Anterior cingulate cortex (tissue), 58 donors: ENCODE results near the gene TRPV2.
"Not testable (repeated sequence)": the region's sequence is repeated elsewhere in the genome, so short reads cannot be mapped to it uniquely, and the experiment has no call there.

ENCODE experiments used
- DNase-seq, 58 donors: peaks; one replicate each; lab custom pipeline; 2025; lab: John Stamatoyannopoulos, UW

TRPV2 gene, protein sequence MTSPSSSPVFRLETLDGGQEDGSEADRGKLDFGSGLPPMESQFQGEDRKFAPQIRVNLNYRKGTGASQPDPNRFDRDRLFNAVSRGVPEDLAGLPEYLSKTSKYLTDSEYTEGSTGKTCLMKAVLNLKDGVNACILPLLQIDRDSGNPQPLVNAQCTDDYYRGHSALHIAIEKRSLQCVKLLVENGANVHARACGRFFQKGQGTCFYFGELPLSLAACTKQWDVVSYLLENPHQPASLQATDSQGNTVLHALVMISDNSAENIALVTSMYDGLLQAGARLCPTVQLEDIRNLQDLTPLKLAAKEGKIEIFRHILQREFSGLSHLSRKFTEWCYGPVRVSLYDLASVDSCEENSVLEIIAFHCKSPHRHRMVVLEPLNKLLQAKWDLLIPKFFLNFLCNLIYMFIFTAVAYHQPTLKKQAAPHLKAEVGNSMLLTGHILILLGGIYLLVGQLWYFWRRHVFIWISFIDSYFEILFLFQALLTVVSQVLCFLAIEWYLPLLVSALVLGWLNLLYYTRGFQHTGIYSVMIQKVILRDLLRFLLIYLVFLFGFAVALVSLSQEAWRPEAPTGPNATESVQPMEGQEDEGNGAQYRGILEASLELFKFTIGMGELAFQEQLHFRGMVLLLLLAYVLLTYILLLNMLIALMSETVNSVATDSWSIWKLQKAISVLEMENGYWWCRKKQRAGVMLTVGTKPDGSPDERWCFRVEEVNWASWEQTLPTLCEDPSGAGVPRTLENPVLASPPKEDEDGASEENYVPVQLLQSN

GRCh38 chr17:16415031-16415924 lies at the start of gene TRPV2:
TSS of gene TRPV2 (plus strand) at chr17:16415571. CDS start at chr17:16417669, 2,098 bp downstream.
- peak in 1 of 58 donors; percentile 44 for DNase-seq

- no peak for DNase-seq
These were observed 43.6 kb upstream of the TRPV2 start for GRCh38 chr17:16371742-16372141.

DNA sequence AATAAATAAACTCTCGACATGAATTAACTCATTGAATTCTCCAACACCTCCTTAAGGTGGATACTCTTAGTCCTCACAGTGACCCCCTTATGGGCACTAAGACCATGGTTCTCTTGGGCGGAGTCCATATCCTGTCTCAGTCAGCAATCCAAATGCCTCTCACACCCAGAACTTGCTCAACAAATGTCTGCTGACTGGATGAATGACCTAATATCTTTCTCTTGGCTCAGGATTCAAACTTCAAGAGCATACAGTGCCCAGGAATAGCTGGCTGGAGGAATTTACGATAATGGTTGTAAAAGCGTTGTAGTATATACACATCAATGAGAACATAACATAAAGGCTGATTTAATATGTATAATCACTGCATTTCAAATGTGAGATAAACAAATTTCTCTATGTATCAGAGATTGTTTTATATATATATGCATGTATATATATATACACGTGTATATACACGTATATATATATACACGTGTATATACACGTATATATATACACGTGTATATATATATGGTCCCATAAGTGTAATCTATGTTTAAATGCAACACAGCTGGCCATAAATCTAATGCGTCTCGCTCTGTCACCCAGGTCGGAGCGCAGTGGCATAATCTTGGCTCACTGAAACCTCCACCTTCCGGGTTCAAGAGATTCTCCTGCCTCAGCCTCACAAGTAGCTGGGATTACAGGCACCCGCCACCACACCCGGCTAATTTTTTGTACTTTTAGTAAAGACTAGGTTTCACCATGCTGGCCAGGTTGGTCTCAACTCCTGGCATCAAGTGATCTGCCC lies 41.0 kb upstream of the TRPV2 start:
- no peak for DNase-seq

GRCh38 chr17:16377941-16378341 lies 37.4 kb upstream of the TRPV2 start:
- peak in 6 of 58 donors; percentile 19 to 81 (median 31) for DNase-seq

DNA sequence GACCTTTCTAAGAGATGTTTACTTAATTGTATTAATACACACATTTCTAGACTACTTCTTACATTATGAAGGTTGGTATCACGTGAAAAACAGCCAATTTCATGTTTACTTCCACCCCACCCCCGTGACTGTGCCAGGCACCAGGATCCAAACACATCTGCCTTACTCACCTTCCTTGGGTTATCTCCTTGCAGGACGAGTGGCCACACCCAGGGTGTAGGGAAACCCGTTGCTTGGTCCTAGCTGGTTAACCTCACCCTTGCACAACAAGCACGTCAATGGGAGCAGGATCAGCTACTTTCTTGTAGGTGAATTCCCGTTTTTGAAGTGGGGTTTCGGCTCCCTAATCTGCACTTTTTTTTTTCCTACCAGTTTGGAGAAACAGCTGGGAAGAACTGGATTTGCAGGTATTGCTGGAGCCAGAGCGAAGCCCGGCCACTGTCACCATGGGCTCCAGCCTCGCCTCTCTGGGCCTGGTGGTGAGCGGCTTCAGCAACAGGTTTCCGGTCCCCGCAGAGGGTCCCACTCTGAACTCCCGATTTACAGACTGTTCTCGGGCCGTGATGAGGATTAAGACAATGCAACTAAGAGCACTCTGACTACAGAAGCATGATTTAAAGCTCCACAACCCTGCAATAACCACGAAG lies 36.6 kb upstream of the TRPV2 start:
- DNase-seq: peak in 1 of 58 donors; percentile 36

- no peak for DNase-seq
These were observed 35.7 kb upstream of the TRPV2 start for GRCh38 chr17:16379654-16380053.

DNA sequence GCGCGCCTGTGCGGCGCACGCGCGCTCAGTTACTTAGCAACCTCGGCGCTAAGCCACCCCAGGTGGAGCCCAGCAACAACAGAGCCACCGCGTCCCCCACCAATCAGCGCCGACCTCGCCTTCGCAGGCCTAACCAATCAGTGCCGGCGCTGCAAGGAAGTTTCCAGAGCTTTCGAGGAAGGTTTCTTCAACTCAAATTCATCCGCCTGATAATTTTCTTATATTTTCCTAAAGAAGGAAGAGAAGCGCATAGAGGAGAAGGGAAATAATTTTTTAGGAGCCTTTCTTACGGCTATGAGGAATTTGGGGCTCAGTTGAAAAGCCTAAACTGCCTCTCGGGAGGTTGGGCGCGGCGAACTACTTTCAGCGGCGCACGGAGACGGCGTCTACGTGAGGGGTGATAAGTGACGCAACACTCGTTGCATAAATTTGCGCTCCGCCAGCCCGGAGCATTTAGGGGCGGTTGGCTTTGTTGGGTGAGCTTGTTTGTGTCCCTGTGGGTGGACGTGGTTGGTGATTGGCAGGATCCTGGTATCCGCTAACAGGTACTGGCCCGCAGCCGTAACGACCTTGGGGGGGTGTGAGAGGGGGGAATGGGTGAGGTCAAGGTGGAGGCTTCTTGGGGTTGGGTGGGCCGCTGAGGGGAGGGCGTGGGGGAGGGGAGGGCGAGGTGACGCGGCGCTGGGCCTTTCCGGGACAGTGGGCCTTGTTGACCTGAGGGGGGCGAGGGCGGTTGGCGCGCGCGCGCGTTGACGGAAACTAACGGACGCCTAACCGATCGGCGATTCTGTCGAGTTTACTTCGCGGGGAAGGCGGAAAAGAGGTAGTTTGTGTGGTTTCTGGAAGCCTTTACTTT lies 34.5 kb upstream of the TRPV2 start, which contains the start of gene UBB:
TSS of gene UBB (plus strand) at position 452 of the 856 bp plus-strand sequence. CDS start 817 bp downstream, outside the sequence.
- peak; percentile 47 to 96 (median 91) for DNase-seq

DNA sequence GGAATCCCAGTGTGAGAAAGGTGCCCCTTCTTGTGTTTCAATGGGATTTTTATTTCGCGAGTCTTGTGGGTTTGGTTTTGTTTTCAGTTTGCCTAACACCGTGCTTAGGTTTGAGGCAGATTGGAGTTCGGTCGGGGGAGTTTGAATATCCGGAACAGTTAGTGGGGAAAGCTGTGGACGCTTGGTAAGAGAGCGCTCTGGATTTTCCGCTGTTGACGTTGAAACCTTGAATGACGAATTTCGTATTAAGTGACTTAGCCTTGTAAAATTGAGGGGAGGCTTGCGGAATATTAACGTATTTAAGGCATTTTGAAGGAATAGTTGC lies 33.9 kb upstream of the TRPV2 start:
- no peak for DNase-seq

DNA sequence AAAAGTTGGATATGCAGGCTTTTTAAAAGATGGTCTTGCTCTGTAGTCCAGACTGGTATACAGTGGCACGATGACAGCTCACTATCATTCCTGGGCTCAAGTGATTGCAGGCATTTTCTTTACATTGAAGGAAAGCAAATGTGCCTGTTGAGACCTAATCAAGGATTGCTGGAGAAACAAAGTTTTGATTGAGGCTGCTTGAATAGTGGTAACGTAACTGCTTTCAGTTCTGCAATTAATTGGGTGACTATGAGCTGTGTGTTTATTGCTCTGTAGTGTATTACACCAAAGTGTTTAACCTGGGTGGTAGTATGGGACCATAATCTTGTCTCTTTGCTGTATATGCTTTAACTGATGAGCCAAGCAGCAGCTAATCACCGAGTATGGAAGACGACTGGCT lies 32.2 kb upstream of the TRPV2 start:
- no peak for DNase-seq

DNA sequence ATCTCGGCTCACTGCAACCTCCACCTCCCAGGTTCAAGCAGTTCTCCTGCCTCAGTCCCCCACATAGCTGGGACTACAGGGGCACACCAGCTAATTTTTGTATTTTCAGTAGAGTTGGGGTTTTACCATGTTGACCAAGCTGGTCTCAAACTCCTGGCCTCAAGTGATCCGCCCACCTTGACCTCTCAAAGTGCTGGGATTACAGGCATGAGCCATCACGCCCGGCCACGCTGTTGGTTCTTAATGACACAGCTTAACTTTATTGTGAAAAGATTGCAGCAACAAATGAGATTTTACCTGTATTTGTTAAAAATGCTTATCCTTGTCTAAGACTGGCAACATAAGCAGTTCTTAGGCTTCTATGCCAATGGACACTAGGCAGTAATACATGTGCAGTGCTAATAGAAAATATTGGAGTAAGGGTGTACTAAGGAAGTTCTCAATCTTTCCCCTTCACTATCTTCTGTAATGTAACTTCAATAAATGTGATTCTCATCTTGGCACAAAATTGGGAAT lies 31.5 kb upstream of the TRPV2 start:
- DNase-seq: no peak

- DNase-seq: no peak
These were observed 30.8 kb upstream of the TRPV2 start for GRCh38 chr17:16384557-16384956.

DNA sequence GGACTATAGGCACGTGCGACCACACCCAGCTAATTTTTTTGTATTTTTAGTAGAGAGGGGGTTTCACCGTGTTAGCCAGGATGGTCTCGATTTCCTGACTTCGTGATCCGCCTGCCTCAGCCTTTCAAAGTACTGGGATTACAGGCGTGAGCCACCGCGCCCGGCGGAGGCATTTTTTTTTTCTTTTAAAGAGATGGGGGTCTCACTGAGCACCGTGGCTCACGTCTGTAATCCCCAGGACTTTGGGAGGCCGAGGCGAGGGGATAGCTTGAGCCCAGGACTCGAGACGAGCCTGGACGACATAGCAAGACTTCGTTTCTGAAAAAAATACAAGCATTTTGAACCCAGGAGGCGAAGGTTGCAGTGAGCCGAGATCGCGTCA lies 29.3 kb upstream of the TRPV2 start:
- not testable (repeated sequence) for DNase-seq

- no peak for DNase-seq
These were observed 23.9 kb upstream of the TRPV2 start for GRCh38 chr17:16391451-16391850.

DNA sequence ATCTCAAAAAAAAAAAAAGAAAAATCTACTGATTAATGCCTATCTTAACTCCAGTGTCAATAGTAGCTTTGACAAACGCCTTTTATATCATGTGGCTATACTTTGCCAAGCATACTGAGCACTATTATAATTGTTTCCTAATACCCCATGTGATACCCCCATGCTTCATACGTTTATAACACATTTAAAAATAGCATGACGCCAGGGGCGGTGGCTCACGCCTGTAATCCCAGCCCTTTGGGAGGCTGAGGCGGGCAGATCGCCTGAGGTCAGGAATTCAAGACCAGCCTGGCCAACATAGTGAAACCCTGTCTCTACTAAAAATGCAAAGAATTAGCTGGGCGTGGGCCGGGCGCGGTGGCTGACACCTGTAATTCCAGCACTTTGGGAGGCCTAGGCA lies 22.9 kb upstream of the TRPV2 start:
- not testable (repeated sequence) for DNase-seq

DNA sequence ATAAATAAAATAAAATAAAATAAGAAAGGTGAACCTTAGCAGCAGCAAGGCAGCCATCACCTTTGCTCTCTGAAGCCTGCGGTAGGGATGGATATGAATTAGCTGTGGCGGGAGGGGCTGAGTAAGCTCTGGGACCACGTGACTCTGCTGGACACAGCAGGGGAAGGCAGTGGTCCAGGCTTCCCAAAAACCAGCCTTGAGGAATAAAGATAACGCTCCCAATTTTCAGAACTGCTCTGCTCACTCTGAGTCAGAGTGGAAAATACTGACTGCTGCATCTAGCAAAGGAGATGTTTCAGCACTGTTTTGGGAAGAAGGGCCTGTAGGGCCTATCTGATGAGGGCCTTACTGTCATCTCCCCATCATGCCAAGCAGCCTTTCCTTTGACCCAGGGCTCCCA lies 19.5 kb upstream of the TRPV2 start:
- peak in 1 of 58 donors; percentile 23 for DNase-seq

DNA sequence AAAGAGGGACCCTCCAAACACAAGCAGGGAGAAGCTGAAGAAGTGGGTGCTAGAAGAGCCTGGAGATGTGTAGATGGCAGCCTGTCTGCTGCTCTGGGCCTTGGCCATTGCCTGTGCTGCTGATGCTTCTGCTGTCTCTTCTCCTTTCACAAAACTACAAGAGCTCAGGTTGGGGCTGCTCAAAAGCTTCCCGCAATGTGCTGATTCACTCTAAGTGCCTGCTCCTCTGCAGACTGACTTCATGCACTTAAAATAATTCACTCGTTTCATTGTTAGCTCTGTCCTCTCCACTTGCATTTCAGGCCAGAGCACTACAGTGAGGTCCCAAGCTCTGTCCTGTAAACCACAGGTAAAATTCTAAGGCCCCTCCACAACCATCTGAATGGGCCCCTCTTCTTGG lies 18.7 kb upstream of the TRPV2 start:
- peak in 4 of 58 donors; percentile 23 to 38 (median 34) for DNase-seq

DNA sequence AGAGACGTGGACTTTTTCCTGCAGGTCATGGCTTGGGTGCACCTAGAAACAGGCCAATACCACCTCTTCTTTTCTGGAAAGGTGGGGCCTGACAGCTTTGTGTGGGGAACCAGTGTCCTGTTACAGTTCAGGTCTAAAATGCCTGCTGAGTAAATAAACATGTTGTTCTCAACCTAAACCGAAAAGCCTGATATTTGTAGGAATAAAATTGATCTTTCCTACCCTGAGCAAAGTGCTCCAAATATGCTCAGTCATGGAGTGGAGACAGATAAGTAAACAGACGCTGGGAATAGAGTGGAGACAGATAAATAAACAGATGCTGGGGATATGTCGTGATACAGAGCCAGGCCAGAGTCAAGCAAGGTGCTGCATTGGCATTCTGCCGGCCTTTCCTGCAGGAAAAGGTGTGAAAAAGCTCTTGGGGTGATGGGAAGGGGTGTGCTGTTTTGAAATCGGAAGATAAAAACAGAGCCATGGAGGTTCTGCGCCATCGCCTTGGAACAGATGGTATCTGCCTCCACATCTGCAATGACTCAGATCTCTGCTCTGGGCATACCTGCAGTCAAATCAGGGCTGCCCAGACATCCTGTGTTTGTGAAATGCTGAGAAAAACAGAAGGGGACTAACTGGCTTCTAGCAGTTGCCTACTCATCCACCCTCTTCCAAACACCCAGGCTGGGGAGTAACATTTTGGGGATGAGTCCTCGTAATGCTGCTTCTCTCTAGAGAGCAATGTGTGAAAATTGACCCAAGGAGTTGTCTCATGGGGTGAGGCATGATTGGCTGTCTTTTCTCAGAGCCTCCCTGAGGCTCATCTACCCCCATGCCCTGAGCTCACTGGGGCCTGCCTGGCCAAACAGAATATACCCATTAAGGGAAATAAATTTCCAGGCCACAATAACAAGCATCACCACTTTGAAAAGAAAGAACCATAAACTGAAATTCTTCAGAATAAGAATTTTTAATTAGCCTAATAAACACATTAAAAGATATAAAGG lies 16.8 kb upstream of the TRPV2 start:
- DNase-seq: peak in 2 of 58 donors; percentile 19 to 42
